HCEC 1CT (cell line): Measurements from ENCODE around the gene NRN1L.
"Not testable (repeated sequence)": the region's sequence is repeated elsewhere in the genome, so short reads cannot be mapped to it uniquely, and the experiment has no call there.

Experiments used
- DNase-seq: peaks from one replicate; pipeline ENCODE4 v3.0.0-alpha.2; 2017

The NRN1L gene

DNA sequence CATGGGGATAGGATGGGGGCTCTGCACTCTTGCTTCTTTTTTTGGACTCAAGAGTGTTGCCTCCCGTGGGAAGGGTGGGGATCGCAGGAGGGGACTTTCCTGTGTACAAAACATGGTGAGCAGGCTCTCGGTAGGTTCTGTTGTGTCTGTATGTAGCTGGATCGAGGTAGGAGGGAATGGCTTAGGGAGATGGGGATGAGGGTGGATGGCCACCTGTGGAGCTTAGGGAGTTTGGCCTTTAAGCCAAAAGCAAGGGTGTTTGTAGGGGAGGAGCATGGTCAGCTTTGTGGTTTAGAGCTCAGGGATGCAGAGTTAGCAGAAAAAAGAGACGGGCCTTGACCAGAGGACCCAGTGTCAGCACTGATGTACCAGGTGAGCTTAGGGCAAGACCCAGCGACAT is 22.8 kb upstream of the NRN1L start:
- no peak for DNase-seq

DNA sequence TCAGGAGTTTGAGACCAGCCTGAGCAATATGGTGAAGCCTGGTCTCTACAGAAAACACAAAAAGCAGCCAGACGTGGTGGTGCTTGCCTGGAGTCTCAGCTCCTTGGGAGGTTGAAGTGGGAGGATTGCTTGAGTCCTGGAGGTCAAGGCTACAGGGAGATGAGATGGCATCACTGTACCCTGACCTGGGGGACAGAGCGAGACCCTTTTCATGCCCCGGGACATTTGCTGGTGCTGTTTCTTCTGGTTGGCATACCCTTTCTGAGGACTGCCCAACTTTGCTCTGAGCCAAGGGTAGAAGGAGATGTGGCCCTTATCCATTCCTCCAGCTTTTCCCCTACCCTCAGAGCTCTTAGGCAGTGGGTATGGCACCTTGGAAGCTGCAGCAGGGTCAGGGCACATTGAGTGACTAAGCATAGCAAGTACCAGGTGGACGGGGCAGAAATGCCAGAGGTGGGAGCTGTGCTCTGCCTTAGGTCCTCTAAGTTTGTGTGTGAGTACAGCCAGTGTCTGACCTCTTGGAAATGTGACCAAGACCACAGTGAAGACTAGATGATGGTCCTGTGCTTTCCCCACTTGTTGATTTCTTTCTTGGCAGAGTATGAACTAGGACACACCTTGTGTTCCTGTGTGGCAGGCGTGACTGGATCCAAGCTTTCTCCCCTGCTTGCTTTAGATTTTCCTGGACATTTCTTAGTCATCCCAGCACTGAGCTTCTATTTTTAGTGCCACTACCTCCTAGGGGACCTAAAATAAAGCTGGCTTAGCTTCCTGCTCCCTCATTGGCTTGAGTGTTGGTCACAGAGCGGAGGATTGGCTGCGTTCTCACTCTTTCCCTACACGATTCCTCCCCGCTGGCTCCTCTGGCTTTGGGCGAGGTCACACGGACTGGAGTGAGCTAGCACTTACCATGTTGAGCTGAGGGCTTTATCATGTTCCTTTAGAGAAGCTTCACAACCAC is 21.8 kb upstream of the NRN1L start:
- no peak for DNase-seq

DNA sequence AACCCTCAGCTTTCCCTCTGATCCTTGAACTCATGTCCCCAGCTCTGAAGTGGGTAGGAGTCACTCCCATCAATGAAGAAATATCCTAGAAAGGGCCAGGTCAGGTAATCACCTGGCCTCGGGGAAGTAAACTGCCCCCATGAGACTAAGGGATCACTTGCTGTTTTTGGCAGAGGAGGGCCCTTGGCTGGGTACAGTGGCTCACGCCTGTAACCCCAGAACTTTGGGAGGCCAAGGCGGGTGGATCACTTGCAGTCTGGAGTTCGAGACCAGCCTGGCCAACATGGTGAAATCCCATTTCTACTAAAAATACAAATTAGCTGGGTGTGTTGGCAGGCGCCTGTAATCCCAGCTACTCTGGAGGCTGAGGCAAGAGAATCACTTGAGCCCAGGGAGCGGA is 20.6 kb upstream of the NRN1L start:
- not testable (repeated sequence) for DNase-seq

DNA sequence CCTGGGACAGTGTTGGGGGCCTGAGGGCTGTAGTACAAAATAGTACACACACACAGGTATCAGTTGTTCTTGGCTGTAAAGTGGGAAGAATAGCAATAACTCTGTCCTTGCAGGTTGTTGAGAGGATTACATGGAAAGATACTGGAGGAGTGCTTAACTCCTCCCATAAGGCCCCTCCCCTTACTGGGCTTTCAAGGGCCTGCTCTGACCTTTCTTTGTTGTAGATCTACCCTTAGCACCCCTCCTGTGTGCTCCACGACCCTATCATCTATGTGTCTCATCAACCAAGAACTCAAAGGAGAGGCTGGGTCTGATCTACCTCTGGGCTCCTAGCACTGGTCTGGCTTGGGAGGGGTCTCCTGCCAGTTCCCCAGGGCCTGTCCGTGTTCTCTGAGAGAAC is 20.1 kb upstream of the NRN1L start:
- no peak for DNase-seq

DNA sequence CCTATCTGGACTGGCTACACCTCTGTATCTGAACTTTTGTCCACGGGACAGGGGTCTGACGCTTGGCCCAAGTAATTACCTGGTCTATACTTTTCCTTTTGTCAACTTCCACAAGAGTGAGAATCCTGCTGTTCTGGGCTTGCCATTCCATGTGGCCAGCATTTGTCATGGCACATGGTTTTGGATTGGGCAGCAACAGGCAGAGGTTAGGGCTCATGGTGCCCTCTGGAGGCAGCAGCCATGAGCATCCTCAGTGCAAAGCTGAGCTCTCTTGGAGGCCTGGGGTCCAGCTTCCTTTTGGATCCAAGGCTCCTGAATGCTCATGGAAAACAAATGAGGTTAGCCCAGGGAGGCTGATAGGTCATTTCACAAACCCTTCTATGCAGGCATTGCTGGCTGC is 19.4 kb upstream of the NRN1L start:
- peak; percentile 61 for DNase-seq

DNA sequence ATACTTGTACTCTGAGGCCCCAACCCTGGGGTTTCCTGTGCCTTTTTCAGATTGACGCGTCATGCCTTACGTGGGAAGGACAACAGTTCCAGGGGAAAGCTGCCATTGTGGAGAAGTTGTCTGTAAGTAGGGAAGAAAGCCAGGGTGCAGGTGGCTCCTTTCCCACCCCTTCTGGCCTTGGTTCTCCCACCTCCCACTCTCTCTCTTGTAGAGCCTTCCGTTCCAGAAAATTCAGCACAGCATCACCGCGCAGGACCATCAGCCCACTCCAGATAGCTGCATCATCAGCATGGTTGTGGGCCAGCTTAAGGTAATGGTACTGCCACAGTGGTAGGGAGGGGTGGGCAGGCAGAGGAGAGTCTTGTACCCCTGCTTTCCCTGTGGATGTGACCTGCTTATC is 16.4 kb upstream of the NRN1L start:
- no peak for DNase-seq

DNA sequence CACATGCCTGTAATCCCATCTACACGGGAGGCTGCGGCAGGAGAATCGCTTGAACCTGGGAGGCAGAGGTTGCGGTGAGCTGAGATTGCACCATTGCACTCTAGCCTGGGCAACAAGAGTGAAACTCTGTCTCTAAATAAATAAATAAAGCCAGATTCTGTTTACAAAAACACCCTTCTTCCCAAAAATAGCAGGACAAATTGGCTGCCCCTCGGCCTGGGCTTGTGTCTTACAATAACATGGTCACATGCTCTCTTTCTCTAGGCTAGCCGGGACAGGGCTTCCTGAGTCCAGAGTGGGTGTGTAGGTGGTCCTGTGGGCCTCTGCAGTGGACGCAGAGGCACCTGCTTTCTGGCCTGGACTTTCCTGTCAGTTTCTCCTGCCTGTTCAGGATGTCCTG is 15.0 kb upstream of the NRN1L start:
- no peak for DNase-seq

DNA sequence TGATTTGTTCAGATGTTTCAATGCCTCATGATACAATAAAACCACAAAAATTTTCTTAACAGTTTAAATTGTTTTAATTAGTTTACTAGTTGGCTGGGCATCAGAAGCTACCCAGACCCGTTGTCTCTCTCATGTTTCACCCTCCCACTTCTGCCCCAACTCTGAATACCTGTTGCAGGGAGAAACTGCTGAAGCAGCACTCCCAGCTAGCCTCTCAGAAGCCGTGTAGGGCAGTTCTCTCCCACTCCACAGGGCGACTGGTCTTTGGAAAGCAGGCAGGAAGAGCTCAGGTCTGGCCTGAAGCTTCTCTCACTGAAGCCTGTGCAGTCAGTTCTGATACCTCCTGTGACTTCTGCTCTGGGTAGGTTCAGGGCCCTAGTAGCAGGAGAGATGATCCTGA is 13.4 kb upstream of the NRN1L start:
- DNase-seq, result no peak

DNA sequence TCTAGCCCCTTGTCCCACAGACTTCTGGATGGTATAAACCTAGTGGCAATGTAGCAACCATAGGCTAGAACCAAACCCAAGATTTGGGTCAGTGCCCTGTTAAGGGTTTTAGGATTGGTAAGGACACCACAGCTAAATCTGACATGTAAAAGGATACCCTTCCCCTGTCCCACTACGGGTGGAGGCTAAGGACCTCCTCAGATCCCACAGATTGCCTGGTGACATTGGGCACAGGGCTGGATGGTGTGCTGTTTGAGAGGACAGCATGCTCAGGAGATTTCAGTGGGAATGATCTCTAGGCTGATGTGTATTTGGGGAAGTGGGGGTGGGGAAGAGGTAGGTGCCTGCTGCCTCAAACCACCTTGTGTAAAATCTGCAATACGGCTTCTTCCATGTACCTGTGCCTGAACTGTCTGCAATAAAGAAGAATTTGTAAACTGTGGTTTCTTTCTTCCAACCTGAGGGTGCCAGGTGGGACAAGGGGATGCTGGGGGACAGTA is 12.5 kb upstream of the NRN1L start:
- no peak for DNase-seq

DNA sequence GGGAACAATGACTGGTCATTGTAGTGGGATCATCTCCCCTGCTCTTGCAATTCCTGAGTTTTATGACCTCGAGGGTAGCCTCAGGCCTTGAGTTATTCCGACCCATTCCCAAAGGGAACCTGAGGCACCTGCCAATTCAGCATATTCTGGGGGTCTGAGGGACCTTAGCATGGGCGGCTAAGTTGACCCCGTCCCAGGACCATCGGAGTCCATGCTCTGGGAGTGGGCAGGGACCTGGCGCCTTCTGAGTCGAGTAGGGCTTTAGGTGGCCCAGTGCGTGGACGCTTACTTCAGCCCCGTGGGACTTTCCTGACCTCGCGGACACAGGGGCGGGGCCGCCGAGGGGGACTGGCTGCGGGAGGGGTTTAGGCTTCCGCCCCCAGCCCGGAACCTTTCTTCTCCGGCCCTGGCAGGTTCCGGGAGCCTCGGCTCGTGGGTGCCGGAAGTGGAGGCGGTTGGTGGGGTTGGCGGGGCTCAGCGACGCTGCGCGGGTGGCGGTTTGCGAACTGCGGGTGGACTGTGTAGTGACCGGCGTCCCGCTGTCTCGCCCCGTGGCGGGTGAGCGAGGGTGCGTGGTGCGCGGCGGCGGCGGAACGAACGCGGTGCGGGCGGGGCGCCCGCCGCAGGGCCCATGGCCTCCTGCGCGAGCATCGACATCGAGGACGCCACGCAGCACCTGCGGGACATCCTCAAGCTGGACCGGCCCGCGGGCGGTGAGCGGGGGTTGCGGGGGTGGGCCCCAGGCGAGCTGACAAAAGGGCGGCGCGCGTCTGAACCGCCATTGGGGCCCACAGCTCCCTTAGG is 11.9 kb upstream of the NRN1L start, which contains the start of gene EDC4:
Gene EDC4 (plus strand): TSS at position 422 of the 804 bp plus-strand sequence. CDS start 210 bp downstream, at position 632.
- DNase-seq, result peak; percentile 61

DNA sequence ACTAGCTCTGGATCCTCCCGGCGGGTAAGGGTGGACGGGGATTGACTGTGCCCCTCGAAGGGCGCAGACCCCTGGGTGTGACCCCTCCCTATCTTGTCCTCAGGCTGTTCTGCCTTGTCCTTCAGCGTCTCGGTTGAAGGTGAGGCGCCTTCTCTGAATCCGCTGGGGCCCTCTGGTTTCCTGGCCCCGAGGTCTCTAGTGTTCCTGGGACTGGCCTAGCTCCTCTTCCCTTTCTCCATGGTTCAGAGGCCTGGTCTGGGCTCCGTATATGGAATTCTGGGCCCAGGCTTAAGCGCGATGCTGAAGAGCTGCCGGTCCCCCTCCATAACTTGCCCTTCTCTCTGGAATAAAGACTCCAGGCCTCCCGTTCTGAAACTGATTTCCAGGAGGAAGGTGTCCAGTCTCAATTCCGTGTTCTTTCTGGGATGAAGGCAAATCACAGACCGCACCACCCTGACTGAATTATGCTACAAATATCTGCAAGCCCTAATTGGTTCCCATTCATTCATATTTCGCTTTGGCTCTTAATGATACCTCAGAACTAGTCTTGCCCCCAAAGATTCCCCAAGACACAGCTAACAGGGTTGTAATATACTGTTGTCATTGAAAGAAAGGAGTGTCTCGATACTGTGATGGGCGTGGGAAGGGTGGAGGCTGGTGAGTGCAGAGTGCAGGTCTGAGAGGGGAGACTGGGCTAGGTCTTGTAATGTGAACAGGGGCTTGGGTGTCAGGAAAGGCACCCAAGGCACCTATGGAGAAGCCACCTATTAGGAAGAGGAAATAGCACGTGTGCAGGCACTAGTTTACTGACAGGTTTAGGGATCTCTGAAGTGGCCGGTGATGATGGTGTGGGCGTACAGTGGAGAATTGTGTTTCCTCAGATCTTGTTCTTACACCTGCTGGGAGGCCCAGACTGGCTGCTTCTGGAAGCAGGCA is 11.0 kb upstream of the NRN1L start:
- no peak for DNase-seq

DNA sequence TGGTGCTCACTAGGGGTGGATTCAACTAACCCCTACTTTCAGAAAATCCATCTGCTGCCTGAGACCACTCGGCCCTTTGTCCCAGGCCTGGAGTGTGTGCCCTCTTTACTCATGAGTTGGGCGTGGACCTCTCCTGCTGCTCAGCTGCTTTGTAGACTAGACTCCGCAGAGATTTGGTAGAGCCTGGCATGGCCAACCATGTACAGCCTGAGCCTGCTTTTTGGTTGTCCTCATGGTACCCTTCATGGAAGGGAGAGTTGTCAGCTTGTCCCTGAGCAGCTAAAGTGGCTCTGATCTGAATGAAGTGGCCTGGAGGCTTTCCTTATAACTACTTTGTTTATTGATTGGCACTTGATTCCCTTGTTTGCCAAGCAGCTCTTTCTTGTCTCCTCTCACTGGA is 10.3 kb upstream of the NRN1L start:
- DNase-seq, result no peak

DNA sequence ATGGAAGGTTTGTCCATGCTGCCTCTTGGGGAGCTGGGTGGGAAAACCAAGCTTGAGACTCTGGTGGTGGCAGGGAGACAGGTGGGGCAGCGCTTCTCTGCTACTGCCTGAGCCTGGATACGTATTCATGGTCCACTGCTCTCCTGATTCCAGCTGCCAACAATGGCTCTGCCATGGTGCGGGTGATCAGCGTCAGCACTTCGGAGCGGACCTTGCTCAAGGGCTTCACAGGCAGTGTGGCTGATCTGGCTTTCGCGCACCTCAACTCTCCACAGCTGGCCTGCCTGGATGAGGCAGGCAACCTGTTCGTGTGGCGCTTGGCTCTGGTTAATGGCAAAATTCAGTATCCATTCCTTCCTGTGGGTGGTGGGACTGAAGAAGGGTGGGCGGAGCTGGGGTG is 7.6 kb upstream of the NRN1L start:
- DNase-seq, result no peak

DNA sequence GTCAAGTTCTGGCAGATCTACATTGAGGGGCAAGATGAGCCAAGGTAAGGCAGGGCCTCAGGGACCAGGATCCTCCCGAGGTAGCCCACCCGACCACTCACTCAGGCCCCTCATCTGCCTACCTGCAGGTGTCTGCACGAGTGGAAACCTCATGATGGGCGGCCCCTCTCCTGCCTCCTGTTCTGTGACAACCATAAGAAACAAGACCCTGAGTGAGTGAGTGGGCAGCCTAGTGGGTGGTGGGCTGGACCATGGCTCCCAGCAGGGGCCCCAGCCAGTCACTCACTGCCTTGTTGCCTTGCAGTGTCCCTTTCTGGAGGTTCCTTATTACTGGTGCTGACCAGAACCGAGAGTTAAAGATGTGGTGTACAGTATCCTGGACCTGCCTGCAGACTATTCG is 6.5 kb upstream of the NRN1L start:
- no peak for DNase-seq

DNA sequence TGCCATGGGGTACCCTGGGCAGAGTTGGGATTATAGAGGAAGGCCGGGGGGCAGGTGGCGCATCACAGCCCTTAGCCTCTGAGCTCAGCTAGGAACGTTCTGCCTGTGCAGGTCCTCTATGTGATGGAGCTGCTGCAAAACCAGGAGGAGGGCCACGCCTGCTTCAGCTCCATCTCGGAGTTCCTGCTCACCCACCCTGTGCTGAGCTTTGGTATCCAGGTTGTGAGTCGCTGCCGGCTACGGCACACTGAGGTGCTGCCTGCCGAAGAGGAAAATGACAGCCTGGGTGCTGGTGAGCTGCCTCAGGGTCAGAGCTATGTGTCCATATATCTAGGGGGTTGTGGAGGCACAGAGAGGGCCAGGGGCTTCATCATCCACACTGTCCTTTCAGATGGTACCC is 5.8 kb upstream of the NRN1L start:
- DNase-seq, result no peak

DNA sequence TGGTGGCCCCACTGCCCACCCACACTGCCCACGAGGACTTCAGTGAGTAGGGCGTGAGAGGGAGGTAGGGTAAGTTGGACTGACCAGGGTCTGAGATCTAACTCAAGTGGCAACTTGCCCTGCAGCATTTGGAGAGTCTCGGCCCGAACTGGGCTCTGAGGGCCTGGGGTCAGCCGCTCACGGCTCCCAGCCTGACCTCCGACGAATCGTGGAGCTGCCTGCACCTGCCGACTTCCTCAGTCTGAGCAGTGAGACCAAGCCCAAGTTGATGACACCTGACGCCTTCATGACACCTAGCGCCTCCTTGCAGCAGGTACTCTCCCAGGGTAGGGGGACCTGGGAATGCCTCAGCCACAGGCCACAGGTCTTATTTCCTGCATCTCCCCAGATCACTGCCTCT is 5.2 kb upstream of the NRN1L start:
- DNase-seq, result no peak

DNA sequence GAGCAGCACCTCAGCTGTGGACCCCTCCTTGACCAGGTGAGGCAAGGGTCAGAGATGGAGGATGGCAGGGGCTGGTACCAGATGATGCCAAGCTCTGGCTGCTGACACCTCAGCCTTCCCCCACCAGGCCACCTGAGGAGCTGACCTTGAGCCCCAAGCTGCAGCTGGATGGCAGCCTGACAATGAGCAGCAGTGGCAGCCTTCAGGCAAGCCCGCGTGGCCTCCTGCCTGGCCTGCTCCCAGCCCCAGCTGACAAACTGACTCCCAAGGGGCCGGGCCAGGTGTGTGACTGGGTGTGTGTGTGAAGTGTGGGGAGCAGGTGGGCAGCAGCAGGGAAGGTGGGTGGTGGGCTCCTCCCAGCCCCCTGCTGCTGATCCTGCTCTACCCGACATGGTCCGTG is 4.7 kb upstream of the NRN1L start:
- no peak for DNase-seq

DNA sequence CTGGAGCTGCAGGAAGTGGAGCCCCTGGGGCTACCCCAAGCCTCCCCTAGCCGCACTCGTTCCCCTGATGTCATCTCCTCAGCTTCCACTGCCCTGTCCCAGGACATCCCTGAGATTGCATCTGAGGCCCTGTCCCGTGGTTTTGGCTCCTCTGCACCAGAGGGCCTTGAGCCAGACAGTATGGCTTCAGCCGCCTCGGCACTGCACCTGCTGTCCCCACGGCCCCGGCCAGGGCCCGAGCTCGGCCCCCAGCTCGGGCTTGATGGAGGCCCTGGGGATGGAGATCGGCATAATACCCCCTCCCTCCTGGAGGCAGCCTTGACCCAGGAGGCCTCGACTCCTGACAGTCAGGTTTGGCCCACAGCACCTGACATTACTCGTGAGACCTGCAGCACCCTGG is 4.1 kb upstream of the NRN1L start:
- DNase-seq, result no peak

DNA sequence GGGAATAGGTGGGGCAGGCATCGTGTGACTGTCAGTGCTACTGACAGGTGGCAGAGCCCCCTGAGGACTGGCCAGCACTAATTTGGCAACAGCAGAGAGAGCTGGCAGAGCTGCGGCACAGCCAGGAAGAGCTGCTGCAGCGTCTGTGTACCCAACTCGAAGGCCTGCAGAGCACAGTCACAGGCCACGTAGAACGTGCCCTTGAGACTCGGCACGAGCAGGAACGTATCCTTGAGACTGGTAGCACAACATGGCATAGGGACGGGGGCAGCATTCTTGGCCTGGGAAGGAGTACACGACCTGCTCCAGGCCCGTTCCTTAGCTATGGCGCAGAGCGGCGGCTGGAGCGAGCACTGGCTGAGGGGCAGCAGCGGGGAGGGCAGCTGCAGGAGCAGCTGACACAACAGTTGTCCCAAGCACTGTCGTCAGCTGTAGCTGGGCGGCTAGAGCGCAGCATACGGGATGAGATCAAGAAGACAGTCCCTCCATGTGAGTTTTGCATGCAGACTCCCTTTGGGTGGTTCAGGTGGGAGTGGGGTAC is 3.0 kb upstream of the NRN1L start:
- no peak for DNase-seq

DNA sequence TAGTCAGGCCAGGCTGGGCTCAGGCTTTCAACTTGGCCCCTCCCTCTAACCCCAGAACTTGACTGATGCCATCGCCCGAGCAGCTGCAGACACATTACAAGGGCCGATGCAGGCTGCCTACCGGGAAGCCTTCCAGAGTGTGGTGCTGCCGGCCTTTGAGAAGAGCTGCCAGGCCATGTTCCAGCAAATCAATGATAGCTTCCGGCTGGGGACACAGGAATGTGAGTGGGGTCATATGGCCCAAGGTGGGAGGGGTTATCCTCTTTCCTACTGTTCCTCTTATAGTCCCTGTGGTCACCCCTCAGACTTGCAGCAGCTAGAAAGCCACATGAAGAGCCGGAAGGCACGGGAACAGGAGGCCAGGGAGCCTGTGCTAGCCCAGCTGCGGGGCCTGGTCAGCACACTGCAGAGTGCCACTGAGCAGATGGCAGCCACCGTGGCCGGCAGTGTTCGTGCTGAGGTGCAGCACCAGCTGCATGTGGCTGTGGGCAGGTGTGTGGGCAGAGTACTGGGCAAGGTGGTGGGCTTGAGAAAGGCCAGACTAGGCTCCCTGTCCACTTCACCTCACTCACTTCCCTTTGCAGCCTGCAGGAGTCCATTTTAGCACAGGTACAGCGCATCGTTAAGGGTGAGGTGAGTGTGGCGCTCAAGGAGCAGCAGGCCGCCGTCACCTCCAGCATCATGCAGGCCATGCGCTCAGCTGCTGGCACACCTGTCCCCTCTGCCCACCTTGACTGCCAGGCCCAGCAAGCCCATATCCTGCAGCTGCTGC is 2.1 kb upstream of the NRN1L start:
- DNase-seq, result no peak

DNA sequence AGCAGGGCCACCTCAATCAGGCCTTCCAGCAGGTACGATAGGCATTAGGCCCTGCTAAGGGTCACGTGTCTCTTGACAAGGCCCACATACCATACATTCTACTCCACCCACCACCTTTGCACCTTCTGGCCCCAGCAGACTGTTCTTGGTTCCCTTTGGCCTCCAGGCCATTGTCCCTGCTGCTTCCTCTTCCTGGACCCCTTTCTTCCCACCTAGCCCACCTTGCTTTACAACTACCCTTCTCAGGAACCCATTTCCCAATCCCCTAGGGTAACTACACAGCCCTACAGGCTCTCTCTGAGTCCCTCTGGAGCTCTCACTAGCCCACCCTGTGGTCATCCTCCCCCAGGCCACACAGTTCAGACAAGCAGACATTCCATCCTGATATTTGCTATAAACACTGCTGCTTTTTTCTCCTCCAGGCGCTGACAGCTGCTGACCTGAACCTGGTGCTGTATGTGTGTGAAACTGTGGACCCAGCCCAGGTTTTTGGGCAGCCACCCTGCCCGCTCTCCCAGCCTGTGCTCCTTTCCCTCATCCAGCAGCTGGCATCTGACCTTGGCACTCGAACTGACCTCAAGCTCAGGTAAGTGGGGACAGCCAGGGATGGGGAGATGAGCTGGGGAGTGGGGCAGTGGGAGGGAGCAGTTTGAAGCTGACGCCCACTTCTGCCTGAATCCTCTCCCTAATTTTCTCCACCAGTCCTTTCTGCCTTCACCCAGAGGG is 1.4 kb upstream of the NRN1L start:
- DNase-seq, result no peak
